SH-SY5Y (cell line): ENCODE measurements around the gene MGAT5.

ENCODE experiments used
- GATA2 ChIP-seq: IDR thresholded peaks from 2 replicates; pipeline ENCODE4 v1.6.1; 2011; ENCODE audit warnings: mild to moderate bottlenecking, low read depth, low read length
- GATA3 ChIP-seq: IDR thresholded peaks from 2 replicates; pipeline ENCODE4 v1.6.1; 2011; ENCODE audit warnings: low read depth, mild to moderate bottlenecking, low read length, moderate library complexity

DNA sequence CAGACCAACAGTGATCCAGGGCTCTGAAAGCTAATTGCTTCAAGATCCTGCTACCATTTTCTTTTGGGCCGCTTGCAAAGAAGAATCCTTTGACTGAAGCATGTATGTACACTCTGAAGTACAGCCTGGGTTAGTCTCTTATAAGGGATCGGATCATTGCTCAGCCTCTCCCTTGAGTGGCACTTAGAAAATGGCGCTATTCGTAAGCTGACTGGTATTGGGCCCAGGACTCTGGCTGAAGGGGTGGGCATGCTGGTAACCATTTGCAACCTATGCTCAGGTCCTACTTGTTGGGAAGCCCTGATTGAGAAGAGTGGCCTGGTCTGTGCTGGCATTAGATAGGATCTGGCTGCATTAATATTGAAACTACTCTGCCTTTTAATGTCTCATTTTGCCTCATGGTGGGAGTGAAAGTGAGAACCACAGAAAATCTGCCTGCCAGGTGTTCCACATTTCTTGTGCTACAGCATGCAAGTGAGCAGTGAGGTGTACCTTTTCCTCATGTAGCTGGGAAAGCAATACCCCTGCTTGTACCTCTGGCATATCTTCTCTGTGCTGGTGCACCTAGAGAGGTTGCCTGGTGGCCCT lies 661 bp upstream of the MGAT5 start:
- TF ChIP-seq GATA2 (no peak), GATA3 (no peak)
